Lower leg skin (tissue), 3 donors: Measurements from ENCODE around the gene MDH1B.

ENCODE experiments used
- POLR2A ChIP-seq, 2 donors: fragments of 450-650 bp; IDR thresholded peaks; one replicate each; pipeline ENCODE4 v1.6.1; 2016 to 2017; ENCODE audit warnings: antibody characterized with exemption in 2 of 2, mild to moderate bottlenecking in 1 of 2, moderate library complexity in 1 of 2
- TF ChIP-seq, protein P1 (sequence below), 3 donors: fragments of 450-650 bp; IDR thresholded peaks; one replicate each; pipeline ENCODE4 v1.5.1; 2016; ENCODE audit warnings: antibody characterized with exemption in 3 of 3, mild to moderate bottlenecking in 3 of 3, moderate library complexity in 2 of 3

DNA sequence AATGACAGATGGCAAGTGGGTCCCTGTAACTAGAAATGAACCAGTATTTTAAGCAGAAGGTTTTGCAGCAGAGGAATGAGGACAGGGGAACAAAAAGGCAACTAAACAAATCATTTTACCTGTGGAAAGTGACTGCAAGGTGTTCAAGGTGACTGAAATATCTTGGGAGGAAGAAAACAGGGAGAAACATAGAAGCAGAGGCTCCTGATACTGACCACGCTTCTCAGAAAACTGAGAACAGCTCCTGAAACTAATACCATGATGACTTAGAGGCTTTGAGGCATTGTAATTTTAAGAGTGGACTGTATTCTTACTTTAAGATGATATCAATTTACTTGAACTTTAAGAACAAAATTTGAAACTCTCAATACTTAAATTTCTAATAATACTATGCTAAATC is 46.8 kb downstream of the MDH1B start, which contains the start of gene DYTN:
- TF ChIP-seq, protein P1, sequence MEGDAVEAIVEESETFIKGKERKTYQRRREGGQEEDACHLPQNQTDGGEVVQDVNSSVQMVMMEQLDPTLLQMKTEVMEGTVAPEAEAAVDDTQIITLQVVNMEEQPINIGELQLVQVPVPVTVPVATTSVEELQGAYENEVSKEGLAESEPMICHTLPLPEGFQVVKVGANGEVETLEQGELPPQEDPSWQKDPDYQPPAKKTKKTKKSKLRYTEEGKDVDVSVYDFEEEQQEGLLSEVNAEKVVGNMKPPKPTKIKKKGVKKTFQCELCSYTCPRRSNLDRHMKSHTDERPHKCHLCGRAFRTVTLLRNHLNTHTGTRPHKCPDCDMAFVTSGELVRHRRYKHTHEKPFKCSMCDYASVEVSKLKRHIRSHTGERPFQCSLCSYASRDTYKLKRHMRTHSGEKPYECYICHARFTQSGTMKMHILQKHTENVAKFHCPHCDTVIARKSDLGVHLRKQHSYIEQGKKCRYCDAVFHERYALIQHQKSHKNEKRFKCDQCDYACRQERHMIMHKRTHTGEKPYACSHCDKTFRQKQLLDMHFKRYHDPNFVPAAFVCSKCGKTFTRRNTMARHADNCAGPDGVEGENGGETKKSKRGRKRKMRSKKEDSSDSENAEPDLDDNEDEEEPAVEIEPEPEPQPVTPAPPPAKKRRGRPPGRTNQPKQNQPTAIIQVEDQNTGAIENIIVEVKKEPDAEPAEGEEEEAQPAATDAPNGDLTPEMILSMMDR (IDR thresholded peaks at IDR 0.05), result no peak
- TF ChIP-seq POLR2A (IDR thresholded peaks at IDR 0.05), result no peak
